WTC11 (cell line): Measurements from ENCODE around the gene FREM2.

Experiments used
- CREM ChIP-seq: sonication (generic); formaldehyde crosslinking; IDR thresholded peaks from 2 replicates; pipeline ENCODE4 v1.8.1; 2022; ENCODE audit warnings: mild to moderate bottlenecking, missing genetic modification reagents, moderate library complexity
- CTCF ChIP-seq: fragments of 200-600 bp; IDR thresholded peaks from 2 replicates; pipeline ENCODE4 v1.8.0; 2022; ENCODE audit warnings: antibody characterized with exemption
- GABPB1 ChIP-seq: sonication (generic); formaldehyde crosslinking; IDR thresholded peaks from 2 replicates; pipeline ENCODE4 v1.8.1; 2023; ENCODE audit warnings: mild to moderate bottlenecking, missing genetic modification reagents
- HMGA2 ChIP-seq: fragments of 250-450 bp; sonication (Bioruptor Pico); IDR thresholded peaks from 2 replicates; pipeline ENCODE4 v1.4.0; 2021; ENCODE audit warnings: mild to moderate bottlenecking, moderate library complexity
- JUN ChIP-seq: sonication (generic); formaldehyde crosslinking; IDR thresholded peaks from 2 replicates; pipeline ENCODE4 v1.8.0; 2023; ENCODE audit warnings: mild to moderate bottlenecking, missing genetic modification reagents
- NFYB ChIP-seq: sonication (generic); formaldehyde crosslinking; conservative IDR thresholded peaks from 2 replicates; pipeline ENCODE4 v1.8.0; 2022; ENCODE audit warnings: low read depth, missing genetic modification reagents
- RELA ChIP-seq: sonication (generic); formaldehyde crosslinking; IDR thresholded peaks from 2 replicates; pipeline ENCODE4 v1.8.1; 2022; ENCODE audit warnings: missing genetic modification reagents, mild to moderate bottlenecking, borderline replicate concordance
- STAT6 ChIP-seq: sonication (generic); formaldehyde crosslinking; conservative IDR thresholded peaks from 2 replicates; pipeline ENCODE4 v1.8.1; 2023; ENCODE audit warnings: mild to moderate bottlenecking, low read depth, missing genetic modification reagents, moderate library complexity
- USF1 ChIP-seq: sonication (generic); formaldehyde crosslinking; IDR thresholded peaks from 2 replicates; pipeline ENCODE4 v1.8.0; 2022; ENCODE audit warnings: mild to moderate bottlenecking, missing genetic modification reagents
- USF2 ChIP-seq: sonication (generic); formaldehyde crosslinking; IDR thresholded peaks from 2 replicates; pipeline ENCODE4 v1.8.1; 2023; ENCODE audit warnings: mild to moderate bottlenecking, missing genetic modification reagents, moderate library complexity
- ZBTB21 ChIP-seq: sonication (generic); formaldehyde crosslinking; IDR thresholded peaks from 2 replicates; pipeline ENCODE4 v1.8.1; 2023; ENCODE audit warnings: mild to moderate bottlenecking, missing genetic modification reagents, borderline replicate concordance
- ZBTB43 ChIP-seq: sonication (generic); formaldehyde crosslinking; IDR thresholded peaks from 2 replicates; pipeline ENCODE4 v1.8.1; 2023; ENCODE audit warnings: mild to moderate bottlenecking, missing genetic modification reagents
- ZNF671 ChIP-seq: fragments of 250-450 bp; sonication (Bioruptor Pico); IDR thresholded peaks from 2 replicates; pipeline ENCODE4 v1.8.0; 2021; ENCODE audit warnings: mild to moderate bottlenecking
- TF ChIP-seq, protein P1 (sequence below): sonication (generic); formaldehyde crosslinking; IDR thresholded peaks from 2 replicates; pipeline ENCODE4 v1.8.1; 2022; ENCODE audit warnings: mild to moderate bottlenecking, moderate library complexity, missing genetic modification reagents

GRCh38 chr13:38662362-38662761, 24.5 kb upstream of the FREM2 start:
- TF ChIP-seq CTCF: no peak
- no peak for TF ChIP-seq STAT6 (CRISPR knock-in tag)
- no peak for TF ChIP-seq NFYB (CRISPR knock-in tag)
- no peak for TF ChIP-seq ZNF671
- TF ChIP-seq RELA (CRISPR knock-in tag): no peak
- no peak for TF ChIP-seq USF1 (CRISPR knock-in tag)
- TF ChIP-seq CREM: no peak
- no peak for TF ChIP-seq USF2 (CRISPR knock-in tag)
- no peak for TF ChIP-seq JUN
- TF ChIP-seq HMGA2 (CRISPR knock-in tag): no peak
- TF ChIP-seq ZBTB21 (CRISPR knock-in tag): no peak
- no peak for TF ChIP-seq GABPB1 (CRISPR knock-in tag)
- TF ChIP-seq, protein P1, sequence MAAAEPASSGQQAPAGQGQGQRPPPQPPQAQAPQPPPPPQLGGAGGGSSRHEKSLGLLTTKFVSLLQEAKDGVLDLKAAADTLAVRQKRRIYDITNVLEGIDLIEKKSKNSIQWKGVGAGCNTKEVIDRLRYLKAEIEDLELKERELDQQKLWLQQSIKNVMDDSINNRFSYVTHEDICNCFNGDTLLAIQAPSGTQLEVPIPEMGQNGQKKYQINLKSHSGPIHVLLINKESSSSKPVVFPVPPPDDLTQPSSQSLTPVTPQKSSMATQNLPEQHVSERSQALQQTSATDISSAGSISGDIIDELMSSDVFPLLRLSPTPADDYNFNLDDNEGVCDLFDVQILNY: no peak
- TF ChIP-seq ZBTB43 (CRISPR knock-in tag): no peak
